ENCODE measurements around the gene SVIL.

The SVIL gene

DNA sequence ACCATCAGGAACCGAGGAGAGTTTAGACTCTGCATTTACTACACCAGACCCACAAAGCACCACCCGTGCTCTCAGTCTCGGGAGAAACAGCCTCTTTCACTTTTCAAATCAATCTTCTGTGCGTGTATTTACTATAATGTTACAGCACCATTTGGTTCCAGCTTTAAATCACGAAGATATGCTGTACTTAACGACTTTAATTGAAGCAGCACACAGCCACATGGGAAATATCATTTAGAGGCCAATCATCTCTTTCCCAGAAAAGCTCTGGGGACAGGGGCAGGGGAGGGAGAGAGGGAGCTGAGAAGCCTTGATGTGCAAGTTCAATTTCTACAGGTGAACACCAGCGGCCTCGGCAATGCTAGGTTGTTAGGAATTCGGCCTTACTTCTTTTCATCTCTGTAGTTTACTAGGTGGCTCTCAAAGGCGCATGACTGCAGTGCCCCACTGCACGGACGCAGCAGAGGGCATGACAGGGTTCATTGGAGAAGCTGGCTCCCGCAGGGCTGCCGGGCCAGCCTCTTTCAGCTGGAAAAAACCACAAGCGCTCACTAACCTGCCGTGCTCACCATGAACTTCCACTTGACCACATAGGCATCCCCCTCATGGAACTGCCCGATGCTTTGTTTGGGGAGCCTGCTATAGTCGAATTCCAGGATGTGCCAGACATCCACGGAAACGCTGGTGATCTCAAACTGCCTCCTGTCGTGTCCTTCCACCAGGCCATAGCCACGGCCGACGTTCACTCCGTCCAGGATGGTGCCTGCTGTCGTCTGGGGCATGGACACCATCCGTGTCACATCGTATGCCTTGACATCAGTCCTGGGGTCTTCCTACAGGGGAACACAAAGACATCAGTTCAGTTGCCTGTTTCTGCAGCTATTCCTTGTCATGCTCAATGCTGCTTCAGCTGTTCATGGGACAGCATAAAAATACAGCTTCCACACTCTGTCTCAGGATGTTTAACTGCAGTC lies 154.5 kb downstream of the SVIL start:
- no peaks in the 10 kb centered on the region for H3K9me3 ChIP-seq
- H3K27me3 ChIP-seq: no peaks in the 10 kb centered on the region
- no peak overlapping the region for H3K4me3 ChIP-seq (ENCODE audit: low read depth, low read length)
- H3K36me3 ChIP-seq: peaks cover 3% of the 10 kb centered on the region
- H3K4me1 ChIP-seq: no peaks in the 10 kb centered on the region
- no peak for DNase-seq
- TF ChIP-seq, protein P1, sequence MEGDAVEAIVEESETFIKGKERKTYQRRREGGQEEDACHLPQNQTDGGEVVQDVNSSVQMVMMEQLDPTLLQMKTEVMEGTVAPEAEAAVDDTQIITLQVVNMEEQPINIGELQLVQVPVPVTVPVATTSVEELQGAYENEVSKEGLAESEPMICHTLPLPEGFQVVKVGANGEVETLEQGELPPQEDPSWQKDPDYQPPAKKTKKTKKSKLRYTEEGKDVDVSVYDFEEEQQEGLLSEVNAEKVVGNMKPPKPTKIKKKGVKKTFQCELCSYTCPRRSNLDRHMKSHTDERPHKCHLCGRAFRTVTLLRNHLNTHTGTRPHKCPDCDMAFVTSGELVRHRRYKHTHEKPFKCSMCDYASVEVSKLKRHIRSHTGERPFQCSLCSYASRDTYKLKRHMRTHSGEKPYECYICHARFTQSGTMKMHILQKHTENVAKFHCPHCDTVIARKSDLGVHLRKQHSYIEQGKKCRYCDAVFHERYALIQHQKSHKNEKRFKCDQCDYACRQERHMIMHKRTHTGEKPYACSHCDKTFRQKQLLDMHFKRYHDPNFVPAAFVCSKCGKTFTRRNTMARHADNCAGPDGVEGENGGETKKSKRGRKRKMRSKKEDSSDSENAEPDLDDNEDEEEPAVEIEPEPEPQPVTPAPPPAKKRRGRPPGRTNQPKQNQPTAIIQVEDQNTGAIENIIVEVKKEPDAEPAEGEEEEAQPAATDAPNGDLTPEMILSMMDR (IDR thresholded peaks at IDR 0.05; ENCODE audit: low read depth, low read length): no peak

DNA sequence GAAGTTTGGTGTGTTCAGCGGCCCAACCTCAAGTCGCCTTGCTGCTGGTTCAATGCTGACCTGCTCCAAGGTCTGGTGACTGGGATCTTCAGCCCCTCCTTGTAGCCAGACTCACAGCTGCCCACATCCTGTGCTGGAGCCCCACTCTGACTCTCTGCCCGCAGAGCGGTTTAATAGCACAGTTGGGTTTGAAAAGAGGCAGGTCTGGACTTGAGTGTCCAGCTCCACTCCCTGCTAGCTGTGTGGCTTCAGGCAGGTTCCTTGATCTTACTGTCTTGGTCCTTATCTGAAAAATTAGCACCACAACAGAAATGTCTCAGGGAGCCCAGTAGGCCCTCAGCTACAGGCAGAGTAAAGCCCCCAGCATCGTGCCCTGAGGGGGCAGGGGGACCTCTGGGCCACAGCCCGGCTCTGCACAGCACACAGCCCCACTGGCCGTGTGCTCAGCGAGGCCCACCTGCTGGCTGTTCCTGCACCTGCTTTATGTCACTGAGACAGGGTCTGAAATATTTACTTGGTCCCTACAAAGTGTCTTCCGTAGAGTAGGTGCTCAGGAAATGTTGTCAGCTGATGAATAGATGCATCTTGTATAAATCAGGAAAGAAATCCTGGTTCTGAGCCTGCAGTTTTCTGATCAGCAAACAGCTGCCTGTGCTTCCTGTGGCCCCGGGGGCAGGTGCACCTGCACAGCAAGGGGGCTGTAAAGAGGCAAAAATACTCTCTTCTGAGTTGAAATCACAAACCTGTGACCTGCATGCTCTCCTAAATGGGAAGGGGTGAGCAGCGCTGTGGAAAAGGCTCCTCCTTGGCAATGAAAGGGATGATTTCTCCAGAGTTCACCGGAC lies 155.5 kb downstream of the SVIL start:
- TF ChIP-seq, protein P1 (IDR thresholded peaks at IDR 0.05; ENCODE audit: low read depth, low read length): no peak
- H3K27me3 ChIP-seq: no peaks in the 10 kb centered on the region
- no peaks in the 10 kb centered on the region for H3K9me3 ChIP-seq
- no peak overlapping the region for H3K4me3 ChIP-seq (ENCODE audit: low read depth, low read length)
- H3K4me1 ChIP-seq: no peaks in the 10 kb centered on the region
- peaks cover 3% of the 10 kb centered on the region for H3K36me3 ChIP-seq
- no peak for DNase-seq

DNA sequence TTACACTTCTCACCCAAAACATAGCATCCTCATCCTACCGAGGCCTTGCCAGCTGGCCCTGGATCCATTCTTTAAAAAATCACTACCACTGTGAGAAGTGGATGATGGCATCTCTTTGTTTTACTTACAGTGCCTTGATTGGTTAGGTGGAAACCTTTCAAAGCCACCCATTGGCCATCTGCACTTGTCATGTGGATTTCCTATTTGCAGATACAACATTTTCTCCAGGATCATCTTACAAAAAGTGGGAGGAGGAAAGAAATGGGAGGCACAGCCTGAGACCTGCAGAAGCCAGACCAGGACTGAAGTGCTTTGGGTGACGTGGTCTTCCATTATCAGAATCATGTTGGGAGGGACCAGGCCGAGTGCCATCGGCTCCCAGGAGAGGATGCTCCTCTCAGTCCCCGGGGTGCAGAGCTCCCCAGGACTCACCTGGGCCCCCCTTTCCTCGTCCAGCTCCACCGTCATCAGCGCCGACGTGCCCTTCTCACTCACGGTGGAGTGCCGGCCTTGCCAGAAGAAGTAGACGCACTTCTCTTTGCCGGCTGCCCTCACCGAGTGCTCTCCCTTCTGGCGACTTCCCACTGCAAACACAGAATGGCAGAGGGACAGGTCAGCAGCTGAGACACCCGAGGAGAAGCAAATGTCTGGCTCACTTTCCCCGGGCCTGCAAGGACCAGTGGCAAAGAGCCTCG lies 161.2 kb downstream of the SVIL start:
- Histone ChIP-seq H3K9me3 (no peaks in the 10 kb centered on the region), H3K4me3 (ENCODE audit: low read depth, low read length) (no peak overlapping the region), H3K4me1 (no peaks in the 10 kb centered on the region), H3K27me3 (no peaks in the 10 kb centered on the region), H3K36me3 (peaks cover 24% of the 10 kb centered on the region)
- TF ChIP-seq, protein P1 (IDR thresholded peaks at IDR 0.05; ENCODE audit: low read depth, low read length): no peak
- no peak for DNase-seq

DNA sequence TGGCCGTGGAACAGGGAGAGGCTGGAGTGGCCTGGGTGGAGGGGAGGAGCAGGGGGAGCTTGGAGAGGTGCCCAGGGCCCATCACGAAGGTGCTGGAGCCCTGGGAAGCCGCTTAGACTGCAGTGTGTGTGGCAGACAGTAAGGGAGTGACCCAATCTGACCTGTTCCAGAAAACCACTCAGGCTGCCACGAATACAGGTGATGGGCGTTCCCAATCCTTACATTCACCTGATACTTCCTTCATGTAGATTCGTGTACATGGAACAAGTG lies 161.7 kb downstream of the SVIL start:
- peaks cover 24% of the 10 kb centered on the region for H3K36me3 ChIP-seq
- H3K4me3 ChIP-seq (ENCODE audit: low read depth, low read length): no peak overlapping the region
- no peaks in the 10 kb centered on the region for H3K27me3 ChIP-seq
- TF ChIP-seq, protein P1 (IDR thresholded peaks at IDR 0.05; ENCODE audit: low read depth, low read length): no peak
- no peaks in the 10 kb centered on the region for H3K9me3 ChIP-seq
- DNase-seq: no peak
- no peaks in the 10 kb centered on the region for H3K4me1 ChIP-seq

DNA sequence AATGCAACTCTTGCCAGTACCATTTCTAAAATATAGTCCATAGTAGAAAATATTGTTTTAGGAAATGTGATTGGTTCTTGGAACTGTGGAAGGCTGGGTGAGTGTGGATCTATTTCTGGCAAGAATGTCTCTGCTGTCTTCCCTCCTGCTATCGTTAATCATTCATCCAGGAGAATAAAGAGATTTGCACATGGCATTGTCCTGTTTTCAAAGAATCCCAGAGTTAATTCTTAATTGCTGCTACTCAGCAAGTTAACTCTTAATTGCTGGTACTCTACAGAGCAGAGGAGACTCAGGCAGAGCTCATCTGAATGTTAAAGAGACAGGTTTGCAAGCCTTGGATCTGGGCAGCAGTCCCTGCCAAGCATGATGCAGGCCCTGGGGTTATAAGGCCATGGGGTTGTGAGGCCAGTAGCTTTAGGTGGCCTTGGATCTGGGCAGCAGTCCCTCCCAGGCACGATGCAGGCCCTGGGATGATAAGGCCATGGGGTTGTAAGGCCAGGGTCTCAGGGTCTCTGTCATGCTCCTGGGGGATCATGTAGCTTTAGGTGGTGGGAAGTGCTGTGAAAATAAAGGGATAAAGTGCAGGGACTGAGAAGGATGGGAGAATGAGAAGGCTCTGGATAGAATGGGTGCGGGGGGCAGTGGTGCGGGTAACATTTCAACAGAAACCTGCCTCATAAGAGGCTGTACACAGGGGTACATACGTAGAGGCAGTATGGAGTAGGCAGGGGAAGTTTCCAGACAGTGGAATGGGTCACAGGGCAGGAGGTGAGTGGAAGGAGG lies 162.3 kb downstream of the SVIL start:
- Histone ChIP-seq H3K36me3 (peaks cover 24% of the 10 kb centered on the region), H3K4me3 (ENCODE audit: low read depth, low read length) (no peak overlapping the region), H3K4me1 (no peaks in the 10 kb centered on the region), H3K27me3 (no peaks in the 10 kb centered on the region), H3K9me3 (no peaks in the 10 kb centered on the region)
- no peak for DNase-seq
- TF ChIP-seq, protein P1 (IDR thresholded peaks at IDR 0.05; ENCODE audit: low read depth, low read length): no peak
